Activated CD8-positive, alpha-beta memory T cell treated with anti-CD3 and anti-CD28 coated beads, Interleukin-2, amount 50 U/mL, for 1 hour (primary cell): ENCODE results near the gene ANTXR1.
"Not testable (repeated sequence)": the region's sequence is repeated elsewhere in the genome, so short reads cannot be mapped to it uniquely, and the experiment has no call there.

Source experiments
- DNase-seq: peaks from one replicate; pipeline ENCODE4 v3.0.0-alpha.2; 2020; ENCODE audit errors: extremely low read depth

The ANTXR1 gene

DNA sequence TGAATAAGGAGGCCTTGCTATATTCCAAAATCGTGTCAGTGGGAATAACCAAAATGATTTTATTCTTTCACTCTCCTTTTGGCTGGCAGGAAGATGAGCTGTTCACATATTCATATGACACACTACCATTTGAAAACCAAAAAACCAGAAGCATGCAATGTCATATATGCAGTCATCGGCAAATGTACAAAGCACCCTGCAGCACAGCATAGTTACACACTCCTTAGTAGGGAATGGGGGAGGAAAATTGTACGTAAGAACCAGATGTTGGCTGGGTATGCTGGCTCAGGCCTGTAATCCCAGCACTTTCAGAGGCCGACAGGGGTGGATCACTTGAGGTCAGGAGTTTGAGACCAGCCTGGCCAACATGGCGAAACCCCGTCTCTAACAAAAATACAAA, 197.4 kb downstream of the ANTXR1 start:
- no peak for DNase-seq

GRCh38 chr2:69211048-69211447, 198.1 kb downstream of the ANTXR1 start:
- DNase-seq: no peak

DNA sequence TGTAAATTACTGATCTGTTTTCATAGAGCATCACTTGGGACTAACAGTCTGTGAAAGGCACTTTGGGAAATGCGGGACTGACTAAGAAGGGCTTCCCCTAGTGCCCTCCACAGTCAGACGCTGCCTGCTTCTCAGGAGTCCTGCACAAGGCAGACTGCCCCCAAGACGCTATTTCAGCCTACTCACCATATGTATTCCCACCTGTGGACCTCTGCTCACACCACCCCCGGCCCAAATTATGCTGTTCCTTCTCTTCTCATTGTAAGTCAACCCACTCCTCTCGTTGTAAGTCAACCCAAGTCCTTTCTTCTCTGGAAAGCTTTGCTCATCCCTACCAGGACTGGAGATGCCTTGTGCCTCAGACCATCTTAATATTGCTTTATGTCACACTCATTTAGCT, 198.7 kb downstream of the ANTXR1 start:
- DNase-seq: no peak

GRCh38 chr2:69212238-69213028, 199.5 kb downstream of the ANTXR1 start:
- DNase-seq: no peak

DNA sequence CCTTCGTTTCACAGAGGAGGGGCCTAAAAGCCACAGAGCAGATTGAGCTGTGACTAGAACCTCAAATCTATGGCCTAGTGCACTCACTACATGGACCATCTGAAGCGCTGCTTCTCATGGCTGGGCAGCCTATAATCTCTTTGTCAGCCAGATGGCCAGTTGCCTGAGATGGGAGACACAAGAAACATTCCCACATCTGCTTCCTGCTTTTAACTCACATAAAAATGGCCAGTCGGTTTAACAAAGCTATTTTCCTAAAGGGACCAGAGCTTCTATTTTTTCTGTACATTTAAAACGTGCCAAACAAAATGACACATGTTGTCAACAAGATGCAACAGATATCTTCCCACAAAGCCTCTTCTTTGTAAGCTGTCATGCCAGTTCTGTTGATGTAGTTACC, 200.2 kb downstream of the ANTXR1 start:
- DNase-seq: no peak

DNA sequence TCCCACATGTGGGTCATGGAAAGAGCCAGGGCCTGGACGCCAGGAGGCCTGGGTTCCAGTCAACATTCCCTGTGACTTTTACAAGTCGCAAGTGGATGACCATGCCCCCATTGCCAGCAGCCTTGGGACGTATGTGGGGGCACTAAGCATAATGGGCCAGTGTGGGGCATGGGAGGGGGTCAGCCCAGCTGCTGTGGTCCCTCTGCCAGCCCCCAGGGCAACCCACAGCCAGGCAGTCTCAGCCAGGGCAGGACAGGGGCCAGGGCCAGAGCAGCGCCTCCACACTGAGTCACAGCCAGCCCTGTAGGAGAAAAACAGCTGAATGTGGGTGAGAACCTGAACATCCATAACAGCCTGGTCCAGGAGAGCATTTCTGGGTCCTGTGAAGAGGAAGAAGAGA, 200.8 kb downstream of the ANTXR1 start:
- no peak for DNase-seq

DNA sequence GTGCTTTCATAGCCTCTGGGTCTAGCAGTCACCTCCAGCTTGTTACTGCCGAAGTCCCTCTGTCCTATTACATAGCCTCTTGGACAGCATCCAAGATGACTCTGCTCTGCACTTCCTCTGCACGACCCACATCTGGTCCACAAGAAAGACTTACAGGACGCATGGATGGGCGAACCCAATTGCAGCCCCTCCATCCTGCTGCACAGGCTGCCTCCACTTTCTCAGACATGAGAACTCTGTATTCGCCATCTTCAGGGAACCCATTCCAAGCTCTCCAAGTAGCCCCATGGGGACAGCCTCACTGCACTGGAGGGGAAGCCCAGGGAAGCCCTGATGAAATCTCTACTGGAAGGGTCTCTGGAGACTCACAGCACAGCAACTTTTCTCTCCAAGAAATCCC, 201.9 kb downstream of the ANTXR1 start:
- DNase-seq: no peak

- DNase-seq: no peak
Measured at GRCh38 chr2:69216535-69217332, 203.8 kb downstream of the ANTXR1 start.

DNA sequence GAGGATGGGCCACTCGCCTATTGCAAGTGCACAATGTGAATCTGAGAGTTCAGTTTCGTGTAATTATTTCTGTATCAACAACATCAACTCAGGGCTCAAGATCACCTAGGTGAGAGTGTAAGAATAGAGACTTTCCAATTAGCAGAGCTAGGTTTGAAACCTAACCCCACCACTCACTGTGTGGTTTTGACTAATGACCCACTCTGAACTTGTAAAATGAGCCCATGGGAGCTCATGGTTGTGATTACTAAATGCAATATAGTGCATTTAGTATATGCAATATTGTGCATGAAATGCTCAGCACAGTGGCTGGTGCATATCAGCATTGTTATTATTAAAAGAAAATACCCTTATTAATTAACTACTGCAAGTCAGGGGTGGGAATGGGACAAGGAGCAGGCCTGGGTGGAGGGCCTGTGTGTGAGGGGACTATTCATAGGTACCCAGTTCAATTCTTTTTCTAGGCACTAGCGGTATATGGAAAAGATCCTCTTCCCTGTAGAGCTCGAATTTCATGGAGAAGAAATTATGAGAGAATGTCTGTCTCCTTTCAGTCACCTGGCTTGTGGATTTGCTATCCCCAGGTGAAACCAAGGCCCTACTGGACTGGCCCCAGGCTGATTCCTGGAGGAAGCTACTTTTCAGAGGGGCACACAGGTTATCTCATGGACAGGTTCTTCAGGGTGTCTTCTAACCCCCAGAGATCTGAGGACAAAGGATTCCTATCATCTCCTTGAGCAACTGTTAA, 204.5 kb downstream of the ANTXR1 start:
- DNase-seq: no peak

GRCh38 chr2:69221512-69221911, 208.5 kb downstream of the ANTXR1 start:
- no peak for DNase-seq

DNA sequence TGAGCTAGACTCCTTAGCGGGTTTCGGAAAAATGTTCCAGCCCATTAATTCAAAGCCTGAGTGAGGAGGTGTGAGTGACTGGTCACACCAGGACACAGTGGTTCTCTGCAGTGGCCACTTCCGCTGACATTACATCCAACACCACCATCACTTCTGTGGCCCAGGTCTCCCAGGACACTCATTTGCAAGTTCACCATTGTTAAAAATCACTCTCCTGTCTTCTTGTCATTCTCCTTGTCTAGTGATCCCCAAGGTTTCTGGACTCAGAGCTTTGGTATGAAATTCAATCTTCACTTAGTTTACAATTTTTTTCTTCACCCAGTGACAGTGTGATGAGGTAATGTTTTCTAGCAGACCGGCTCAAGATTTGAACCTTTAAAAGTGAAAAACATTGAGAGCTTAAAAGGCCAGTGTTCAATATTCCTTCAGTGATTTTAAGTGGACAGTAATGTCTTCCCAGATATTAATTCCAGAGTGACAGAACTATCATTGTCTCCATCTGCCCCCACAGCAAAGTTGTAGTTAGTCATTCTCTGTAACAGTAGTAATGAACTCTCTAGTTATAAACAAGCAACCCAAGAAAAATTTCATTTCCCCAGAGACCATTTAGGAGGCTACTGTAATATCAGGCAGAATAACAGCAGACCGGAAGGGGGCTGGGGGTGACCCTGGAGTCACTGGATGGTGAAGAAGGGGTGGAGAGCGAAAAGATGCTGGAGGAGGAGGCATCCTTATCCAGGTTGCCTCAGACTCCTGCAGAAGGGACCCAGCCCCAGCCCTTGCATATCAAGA, 209.2 kb downstream of the ANTXR1 start:
- DNase-seq: no peak

- no peak for DNase-seq
Measured at GRCh38 chr2:69222953-69223658, 210.1 kb downstream of the ANTXR1 start.

DNA sequence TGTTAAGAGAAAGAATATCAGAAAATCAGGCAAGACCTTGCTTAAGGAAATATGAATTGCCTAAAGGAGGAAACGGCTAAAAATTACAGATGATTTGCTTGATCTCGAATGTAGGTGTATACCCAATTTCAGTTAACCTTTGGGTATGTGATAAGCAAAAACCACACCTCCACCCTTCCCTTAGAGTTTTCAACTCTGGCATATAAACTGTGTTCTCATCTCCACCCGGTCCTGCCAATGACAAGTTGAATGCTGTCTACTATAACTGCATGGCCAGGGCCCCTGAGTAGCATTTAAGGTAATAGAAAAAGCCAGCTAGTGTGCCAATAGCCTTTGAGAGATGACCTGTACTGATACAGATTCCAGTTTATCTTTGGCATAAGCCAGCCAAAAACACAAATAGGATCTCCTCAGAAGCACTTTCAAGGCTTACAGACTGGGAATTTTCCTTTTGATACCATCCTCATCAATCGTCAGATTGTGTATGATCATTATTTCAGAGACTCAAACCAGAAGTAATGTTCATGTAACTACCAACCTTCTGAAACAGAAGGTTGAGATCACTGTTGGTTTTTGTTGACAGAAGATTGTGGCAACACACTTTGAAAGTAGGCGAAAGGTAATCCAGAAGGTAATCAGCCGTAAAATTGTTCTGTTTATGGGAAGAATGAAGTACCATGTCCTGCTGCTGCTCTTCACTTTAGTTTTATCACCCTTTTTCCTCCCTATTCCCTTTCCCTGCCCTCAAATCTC, 211.0 kb downstream of the ANTXR1 start:
- DNase-seq: no peak

GRCh38 chr2:69224512-69224837, 211.5 kb downstream of the ANTXR1 start:
- DNase-seq: no peak

- DNase-seq: no peak
Measured at GRCh38 chr2:69225933-69226332, 213.0 kb downstream of the ANTXR1 start.

DNA sequence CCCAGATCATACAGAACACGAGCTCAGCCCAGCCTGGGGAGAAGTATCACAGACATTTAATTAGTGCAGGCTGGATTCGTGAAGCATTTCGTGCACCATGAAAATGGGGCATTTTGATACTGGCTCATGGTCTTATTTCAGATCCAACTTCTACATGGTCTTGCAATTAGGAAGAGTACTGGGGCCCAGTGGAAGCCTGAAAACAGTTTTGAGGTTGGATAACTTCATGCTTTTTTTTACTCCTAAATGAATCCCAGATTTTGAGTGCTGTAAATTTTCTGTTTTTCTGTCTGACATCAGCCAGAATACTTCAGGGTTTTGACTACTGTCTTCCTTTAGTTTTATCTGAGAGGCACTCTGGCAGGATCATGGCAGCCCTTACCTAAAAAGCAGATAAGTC, 213.9 kb downstream of the ANTXR1 start:
- no peak for DNase-seq

- DNase-seq: no peak
Measured at GRCh38 chr2:69227716-69228115, 214.7 kb downstream of the ANTXR1 start.

DNA sequence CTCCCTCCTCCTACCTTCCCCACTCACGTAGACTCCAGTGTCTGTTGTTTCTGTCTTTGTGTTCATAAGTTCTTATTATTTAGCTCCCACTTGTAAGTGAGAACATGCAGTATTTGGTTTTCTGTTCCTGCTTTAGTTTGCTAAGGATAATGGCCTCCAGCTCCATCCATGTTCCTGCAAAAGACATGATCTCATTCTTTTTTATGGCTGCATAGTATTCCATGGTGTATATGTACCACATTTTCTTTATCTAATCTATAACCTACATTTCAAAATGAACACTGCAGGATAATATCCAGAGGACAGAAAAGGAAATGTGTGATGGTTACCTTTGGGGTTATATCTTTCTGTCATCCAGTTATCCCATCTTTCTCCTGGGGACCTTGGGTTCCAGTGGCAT, 218.0 kb downstream of the ANTXR1 start:
- not testable (repeated sequence) for DNase-seq

DNA sequence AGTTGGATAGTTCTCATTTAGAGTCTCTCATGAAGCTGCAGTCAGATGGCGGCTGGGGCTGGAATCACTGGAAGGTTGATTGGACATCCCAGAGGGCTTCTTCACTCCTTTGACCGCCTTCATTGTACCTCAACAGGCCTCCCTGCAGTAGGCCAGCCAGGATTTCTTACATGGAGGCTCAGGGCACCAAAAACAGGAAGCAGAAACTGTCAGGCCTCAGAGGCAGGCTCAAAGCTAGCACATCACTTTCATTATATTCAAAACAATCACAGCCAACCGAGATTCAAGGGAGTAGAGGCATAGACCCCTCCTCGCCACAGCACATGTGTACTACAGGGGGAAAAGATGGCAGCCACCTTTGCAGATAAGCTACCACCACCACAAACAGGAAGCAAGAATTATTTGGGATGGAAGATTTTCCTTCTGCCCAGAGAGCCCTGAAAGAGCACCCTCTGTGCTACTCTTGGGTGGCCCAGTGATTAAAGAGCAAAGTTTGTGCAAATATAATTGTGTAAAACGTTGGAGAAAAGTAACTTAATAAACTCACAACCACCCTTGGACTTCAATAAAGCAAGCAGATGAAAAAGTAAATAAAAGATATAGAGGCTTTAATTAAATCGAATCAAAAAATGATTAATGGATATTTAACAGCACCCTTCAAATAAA, 218.8 kb downstream of the ANTXR1 start:
- DNase-seq: no peak

GRCh38 chr2:69235835-69236234, 222.9 kb downstream of the ANTXR1 start:
- DNase-seq: not testable (repeated sequence)
